ENCODE measurements around the gene ATP8A2. TPM values are rescaled to one million over a fixed set of nuclear protein-coding genes. Genes with fewer than 3 reads are reported as not detected.

The ATP8A2 gene
- total and polyA plus RNA-seq, 9 of the 15 experiments (the other 6 are each of a cell fraction or from before 2014, with no cell fraction given), result under 0.01 to 0.33 (median 0.06) TPM; not detected in 4

DNA sequence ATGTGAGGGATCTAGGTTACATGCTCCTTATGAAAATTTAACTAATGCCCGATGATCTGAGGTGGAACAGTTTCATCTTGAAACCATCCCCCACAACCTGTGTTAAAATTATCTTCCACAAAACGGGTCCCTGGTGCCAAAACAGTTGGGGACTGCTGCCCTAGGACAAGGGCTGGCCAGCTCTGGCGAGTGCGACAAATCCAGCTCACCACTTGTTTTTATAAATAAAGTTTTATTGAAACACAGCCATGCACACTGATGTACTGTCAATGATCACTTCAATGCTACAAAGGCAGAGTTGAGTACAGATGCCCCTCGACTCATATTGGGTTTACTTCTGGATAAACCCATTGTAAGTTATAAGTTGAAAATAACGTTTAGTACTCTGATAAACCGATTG, 235.3 kb downstream of the ATP8A2 start (continued):
- TF ChIP-seq E2F5 (CRISPR knock-in tag; IDR thresholded peaks at IDR 0.05) (no peak), NCOA6 (IDR thresholded peaks at IDR 0.05) (no peak), BRD4 (IDR thresholded peaks at IDR 0.05) (no peak), POLR2H (tag; IDR thresholded peaks at IDR 0.05; ENCODE audit: low read depth) (no peak), MIER1 (IDR thresholded peaks at IDR 0.05; ENCODE audit: low read depth) (no peak), POLR2G (IDR thresholded peaks at IDR 0.05; ENCODE audit: low read depth, low read length) (no peak)

- POLR2A ChIA-PET, result no interaction called here
- DNase-seq (ENCODE audit: extremely low read depth in 1 of 4, low spot score in 3 of 4), result no peak
- TF ChIP-seq STAT5A (IDR thresholded peaks at IDR 0.05; ENCODE audit: borderline replicate concordance, low read length), result no peak
- no peak for TF ChIP-seq PHB (CRISPR knock-in tag; IDR thresholded peaks at IDR 0.05)
- no peak for TF ChIP-seq RBM14 (IDR thresholded peaks at IDR 0.05; ENCODE audit: borderline replicate concordance, insufficient read depth, low read depth, low read length)
- TF ChIP-seq, protein P1, sequence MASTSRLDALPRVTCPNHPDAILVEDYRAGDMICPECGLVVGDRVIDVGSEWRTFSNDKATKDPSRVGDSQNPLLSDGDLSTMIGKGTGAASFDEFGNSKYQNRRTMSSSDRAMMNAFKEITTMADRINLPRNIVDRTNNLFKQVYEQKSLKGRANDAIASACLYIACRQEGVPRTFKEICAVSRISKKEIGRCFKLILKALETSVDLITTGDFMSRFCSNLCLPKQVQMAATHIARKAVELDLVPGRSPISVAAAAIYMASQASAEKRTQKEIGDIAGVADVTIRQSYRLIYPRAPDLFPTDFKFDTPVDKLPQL (IDR thresholded peaks at IDR 0.05; ENCODE audit: extremely low read depth, insufficient read length), result no peak
- TF ChIP-seq RBM22 (IDR thresholded peaks at IDR 0.05; ENCODE audit: low read depth, low read length, poor library complexity, severe bottlenecking), result no peak
- TF ChIP-seq ZNF551 (CRISPR knock-in tag; IDR thresholded peaks at IDR 0.05), result no peak
- no peak for TF ChIP-seq ZNF445 (CRISPR knock-in tag; IDR thresholded peaks at IDR 0.05; ENCODE audit: low read depth)
- TF ChIP-seq, protein P2, sequence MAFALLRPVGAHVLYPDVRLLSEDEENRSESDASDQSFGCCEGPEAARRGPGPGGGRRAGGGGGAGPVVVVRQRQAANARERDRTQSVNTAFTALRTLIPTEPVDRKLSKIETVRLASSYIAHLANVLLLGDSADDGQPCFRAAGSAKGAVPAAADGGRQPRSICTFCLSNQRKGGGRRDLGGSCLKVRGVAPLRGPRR (CRISPR knock-in tag; IDR thresholded peaks at IDR 0.05), result no peak
- TF ChIP-seq CAMTA2 (CRISPR knock-in tag; conservative IDR thresholded peaks at IDR 0.05), result no peak
- no peak for TF ChIP-seq FOXJ3 (CRISPR knock-in tag; IDR thresholded peaks at IDR 0.05)
- TF ChIP-seq, protein P3, sequence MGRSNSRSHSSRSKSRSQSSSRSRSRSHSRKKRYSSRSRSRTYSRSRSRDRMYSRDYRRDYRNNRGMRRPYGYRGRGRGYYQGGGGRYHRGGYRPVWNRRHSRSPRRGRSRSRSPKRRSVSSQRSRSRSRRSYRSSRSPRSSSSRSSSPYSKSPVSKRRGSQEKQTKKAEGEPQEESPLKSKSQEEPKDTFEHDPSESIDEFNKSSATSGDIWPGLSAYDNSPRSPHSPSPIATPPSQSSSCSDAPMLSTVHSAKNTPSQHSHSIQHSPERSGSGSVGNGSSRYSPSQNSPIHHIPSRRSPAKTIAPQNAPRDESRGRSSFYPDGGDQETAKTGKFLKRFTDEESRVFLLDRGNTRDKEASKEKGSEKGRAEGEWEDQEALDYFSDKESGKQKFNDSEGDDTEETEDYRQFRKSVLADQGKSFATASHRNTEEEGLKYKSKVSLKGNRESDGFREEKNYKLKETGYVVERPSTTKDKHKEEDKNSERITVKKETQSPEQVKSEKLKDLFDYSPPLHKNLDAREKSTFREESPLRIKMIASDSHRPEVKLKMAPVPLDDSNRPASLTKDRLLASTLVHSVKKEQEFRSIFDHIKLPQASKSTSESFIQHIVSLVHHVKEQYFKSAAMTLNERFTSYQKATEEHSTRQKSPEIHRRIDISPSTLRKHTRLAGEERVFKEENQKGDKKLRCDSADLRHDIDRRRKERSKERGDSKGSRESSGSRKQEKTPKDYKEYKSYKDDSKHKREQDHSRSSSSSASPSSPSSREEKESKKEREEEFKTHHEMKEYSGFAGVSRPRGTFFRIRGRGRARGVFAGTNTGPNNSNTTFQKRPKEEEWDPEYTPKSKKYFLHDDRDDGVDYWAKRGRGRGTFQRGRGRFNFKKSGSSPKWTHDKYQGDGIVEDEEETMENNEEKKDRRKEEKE (IDR thresholded peaks at IDR 0.05; ENCODE audit: borderline replicate concordance in 1 of 2, control insufficient read depth in 1 of 2, low read depth in 2 of 2, low read length in 1 of 2), result no peak
Measured at GRCh38 chr13:25608181-25608580, 236.4 kb downstream of the ATP8A2 start.

More at GRCh38 chr13:25608181-25608580, 236.4 kb downstream of the ATP8A2 start:
- no peaks in the 10 kb centered on the region for H3K4me1 ChIP-seq (replicated peaks in 1 of 2; ENCODE audit: control insufficient read depth in 2 of 2, insufficient read depth in 2 of 2, low read length in 2 of 2)
- H3K27me3 ChIP-seq (ENCODE audit: control insufficient read depth in 2 of 2, insufficient read depth in 2 of 2, low read length in 2 of 2), result no peaks in the 10 kb centered on the region
- 0% methylated on average over 2 of the region's 2 CpGs for WGBS (ENCODE audit: insufficient coverage, low coverage, missing lambda C conversion rate)
- intact Hi-C loops (cut with micrococcal nuclease), result no loop called here
- no peaks in the 10 kb centered on the region for H3K9me1 ChIP-seq (ENCODE audit: control insufficient read depth, insufficient read depth, low read length)
- H3K9ac ChIP-seq (ENCODE audit: insufficient read depth in 1 of 2, low read depth in 2 of 2, low read length in 2 of 2), result no peak overlapping the region
- no peaks in the 10 kb centered on the region for H4K20me1 ChIP-seq (replicated peaks; ENCODE audit: control insufficient read depth, insufficient read depth, low read length)
- H3K27ac ChIP-seq (ENCODE audit: extremely low read depth, low read depth, low read length), result no peak overlapping the region
- H3K9me3 ChIP-seq (replicated peaks; ENCODE audit: control insufficient read depth, insufficient read depth, low read depth, low read length), result no peaks in the 10 kb centered on the region
- no peak overlapping the region for H2AFZ ChIP-seq (ENCODE audit: low read depth, low read length)
- CTCF ChIA-PET (ENCODE audit: low intra/inter-chr PET ratio), result no interaction called here
- no peak for FAIRE-seq
- H3K36me3 ChIP-seq (ENCODE audit: control insufficient read depth, insufficient read depth, low read length), result no peaks in the 10 kb centered on the region
- H3K79me2 ChIP-seq (ENCODE audit: control insufficient read depth, insufficient read depth, low read length), result no peaks in the 10 kb centered on the region
- H3K4me2 ChIP-seq (ENCODE audit: insufficient read depth, low read length), result no peak overlapping the region
- in situ Hi-C loops (cut with MboI), result no loop called here
- ATAC-seq, result no peak
- no TSS peak for BruUV-seq (replicated peaks)
- H3K4me3 ChIP-seq, result no peak overlapping the region

Data from K562 (cell line).